Spinal cord (tissue), 10 donors: Measurements from ENCODE around the gene SASH3. TPM values are rescaled to one million over a fixed set of nuclear protein-coding genes. Genes with fewer than 3 reads are reported as not detected.

Experiments used
- DNase-seq, 6 donors: peaks; one replicate each; pipeline versions ENCODE4 v3.0.0 to v3.0.0-alpha.2; 2013 to 2015; ENCODE audit warnings: low spot score in 6 of 6, low read depth in 4 of 6
- H3K27ac ChIP-seq: one replicate; pipeline ENCODE4 v1.5.1; 2013; ENCODE audit warnings: low read depth, low read length, control low read depth
- H3K27me3 ChIP-seq: one replicate; pipeline ENCODE4 v1.6.1; 2013; ENCODE audit warnings: low read length; ENCODE audit not compliant: control insufficient read depth, insufficient read depth
- H3K36me3 ChIP-seq: one replicate; pipeline ENCODE4 v1.6.1; 2013; ENCODE audit warnings: low read length; ENCODE audit not compliant: control insufficient read depth, insufficient read depth
- H3K4me1 ChIP-seq: one replicate; pipeline ENCODE4 v1.6.1; 2013; ENCODE audit warnings: low read length; ENCODE audit not compliant: control insufficient read depth, insufficient read depth
- H3K4me3 ChIP-seq: one replicate; pipeline ENCODE4 v1.5.1; 2013; ENCODE audit warnings: low read depth, low read length, control low read depth
- H3K9me3 ChIP-seq: one replicate; pipeline ENCODE4 v1.6.1; 2013; ENCODE audit warnings: low read length; ENCODE audit not compliant: control insufficient read depth, insufficient read depth
- WGBS: methylation state at CpG from one replicate; pipeline ENCODE4 v1.1.5; 2013; ENCODE audit warnings: missing lambda C conversion rate; ENCODE audit not compliant: insufficient coverage; 5-methylcytosine and 5-hydroxymethylcytosine counted together
- polyA plus RNA-seq, 2 donors: library from polyadenylated mRNA; unstranded; fragments of 120-200 nt; gene quantifications; one replicate each; pipeline ENCODE4 v1.2.1, GENCODE V29; 2013; ENCODE audit not compliant: insufficient read length in 2 of 2
- total RNA-seq, 2 donors: library from RNA; depleted of rRNA in 1 of 2; stranded (reverse); fragments of 120-200 nt in 1 of 2; fragments of >200 nt in 1 of 2; gene quantifications; one replicate each; pipeline versions ENCODE4 v1.2.3 to v1.2.4, GENCODE V29; 2013 to 2014
- donor health status: healthy.

The SASH3 gene
- total and polyA plus RNA-seq, 4 donors = 4.8 to 8.2 (median 5.2) TPM

GRCh38 chrX:129781680-129782495 is 2.1 kb downstream of the SASH3 start:
- no peak overlapping the region for H3K4me3 ChIP-seq
- peaks cover 28% of the 10 kb centered on the region for H3K4me1 ChIP-seq
- whole genome bisulfite sequencing = 83% methylated on average over 7 of the region's 10 CpGs
- H3K27me3 ChIP-seq = no peaks in the 10 kb centered on the region
- H3K9me3 ChIP-seq = no peaks in the 10 kb centered on the region
- H3K27ac ChIP-seq = no peak overlapping the region
- no peak for DNase-seq
- H3K36me3 ChIP-seq = no peaks in the 10 kb centered on the region

- WGBS = 70% methylated on average over 3 of the region's 4 CpGs
- no peaks in the 10 kb centered on the region for H3K36me3 ChIP-seq
- peaks cover 21% of the 10 kb centered on the region for H3K4me1 ChIP-seq
- H3K27me3 ChIP-seq = no peaks in the 10 kb centered on the region
- no peak for DNase-seq
- no peak overlapping the region for H3K27ac ChIP-seq
- H3K9me3 ChIP-seq = no peaks in the 10 kb centered on the region
- H3K4me3 ChIP-seq = no peak overlapping the region
These were observed 3.0 kb downstream of the SASH3 start for GRCh38 chrX:129782706-129783105.

- peaks cover 21% of the 10 kb centered on the region for H3K4me1 ChIP-seq
- no peak overlapping the region for H3K4me3 ChIP-seq
- no peaks in the 10 kb centered on the region for H3K36me3 ChIP-seq
- no peak overlapping the region for H3K27ac ChIP-seq
- WGBS = 81% methylated on average over 11 of the region's 11 CpGs
- DNase-seq = no peak
- H3K9me3 ChIP-seq = no peaks in the 10 kb centered on the region
- no peaks in the 10 kb centered on the region for H3K27me3 ChIP-seq
These were observed 3.6 kb downstream of the SASH3 start for GRCh38 chrX:129783291-129783713.

- no peaks in the 10 kb centered on the region for H3K36me3 ChIP-seq
- no peak for DNase-seq
- H3K4me1 ChIP-seq = peaks cover 21% of the 10 kb centered on the region
- H3K9me3 ChIP-seq = no peaks in the 10 kb centered on the region
- no peak overlapping the region for H3K4me3 ChIP-seq
- no peak overlapping the region for H3K27ac ChIP-seq
- WGBS = 63% methylated on average over 3 of the region's 7 CpGs
- no peaks in the 10 kb centered on the region for H3K27me3 ChIP-seq
These were observed 4.6 kb downstream of the SASH3 start for GRCh38 chrX:129784371-129784770.

GRCh38 chrX:129785160-129785947 is 5.6 kb downstream of the SASH3 start:
- Histone ChIP-seq H3K36me3 (no peaks in the 10 kb centered on the region), H3K27ac (no peak overlapping the region), H3K9me3 (no peaks in the 10 kb centered on the region), H3K27me3 (no peaks in the 10 kb centered on the region), H3K4me3 (no peak overlapping the region), H3K4me1 (peaks cover 21% of the 10 kb centered on the region)
- WGBS = 57% methylated on average over 1 of the region's 11 CpGs
- DNase-seq = no peak

- no peak for DNase-seq
- Histone ChIP-seq H3K36me3 (no peaks in the 10 kb centered on the region), H3K27ac (no peak overlapping the region), H3K27me3 (no peaks in the 10 kb centered on the region), H3K4me1 (peaks cover 15% of the 10 kb centered on the region), H3K9me3 (no peaks in the 10 kb centered on the region), H3K4me3 (no peak overlapping the region)
- WGBS = 73% methylated on average over 3 of the region's 3 CpGs
These were observed 6.5 kb downstream of the SASH3 start for GRCh38 chrX:129786210-129786651.

GRCh38 chrX:129787336-129788055 is 7.7 kb downstream of the SASH3 start:
- H3K9me3 ChIP-seq = no peaks in the 10 kb centered on the region
- no peaks in the 10 kb centered on the region for H3K27me3 ChIP-seq
- H3K4me3 ChIP-seq = no peak overlapping the region
- H3K36me3 ChIP-seq = no peaks in the 10 kb centered on the region
- no peak for DNase-seq
- peaks cover 13% of the 10 kb centered on the region for H3K4me1 ChIP-seq
- 87% methylated on average over 4 of the region's 11 CpGs for WGBS
- no peak overlapping the region for H3K27ac ChIP-seq

- Histone ChIP-seq H3K4me1 (peaks cover 16% of the 10 kb centered on the region), H3K9me3 (no peaks in the 10 kb centered on the region), H3K4me3 (no peak overlapping the region), H3K27ac (no peak overlapping the region), H3K27me3 (no peaks in the 10 kb centered on the region), H3K36me3 (peaks cover 1% of the 10 kb centered on the region)
- DNase-seq = no peak
- 87% methylated on average over 6 of the region's 6 CpGs for WGBS
These were observed 8.8 kb downstream of the SASH3 start for GRCh38 chrX:129788527-129788926.

GRCh38 chrX:129790146-129790545 is 10.4 kb downstream of the SASH3 start:
- WGBS = 80% methylated on average over 1 of the region's 3 CpGs
- Histone ChIP-seq H3K9me3 (no peaks in the 10 kb centered on the region), H3K4me1 (peaks cover 16% of the 10 kb centered on the region), H3K27me3 (peaks cover 3% of the 10 kb centered on the region), H3K4me3 (no peak overlapping the region), H3K36me3 (peaks cover 6% of the 10 kb centered on the region), H3K27ac (no peak overlapping the region)
- DNase-seq = no peak
